SW480 (cell line): ENCODE results near the gene NTSR1.

ENCODE experiments used
- DNase-seq: peaks from one replicate; pipeline ENCODE4 v3.0.0-alpha.2; 2016; ENCODE audit warnings: low spot score

The NTSR1 gene

GRCh38 chr20:62709537-62709905 is 885 bp downstream of the NTSR1 start:
- DNase-seq, result peak; percentile 69

GRCh38 chr20:62710221-62710885 is 1.7 kb downstream of the NTSR1 start:
- no peak for DNase-seq

- peak; percentile 94 for DNase-seq
Measured at GRCh38 chr20:62710886-62711702, 2.5 kb downstream of the NTSR1 start.

- DNase-seq, result peak; percentile 74
Measured at GRCh38 chr20:62711703-62712101, 3.1 kb downstream of the NTSR1 start.

GRCh38 chr20:62712606-62713005 is 4.0 kb downstream of the NTSR1 start:
- DNase-seq, result no peak

GRCh38 chr20:62714006-62714405 is 5.4 kb downstream of the NTSR1 start:
- no peak for DNase-seq

- no peak for DNase-seq
Measured at GRCh38 chr20:62714799-62715198, 6.2 kb downstream of the NTSR1 start.

GRCh38 chr20:62715201-62715600 is 6.6 kb downstream of the NTSR1 start:
- DNase-seq, result no peak

GRCh38 chr20:62716198-62716940 is 7.7 kb downstream of the NTSR1 start:
- no peak for DNase-seq

GRCh38 chr20:62716941-62717310 is 8.3 kb downstream of the NTSR1 start:
- DNase-seq, result no peak

- DNase-seq, result no peak
Measured at GRCh38 chr20:62717933-62718332, 9.3 kb downstream of the NTSR1 start.

GRCh38 chr20:62718546-62718945 is 9.9 kb downstream of the NTSR1 start:
- DNase-seq, result no peak

- DNase-seq, result no peak
Measured at GRCh38 chr20:62719250-62719935, 10.8 kb downstream of the NTSR1 start.

GRCh38 chr20:62721511-62722370 is 13.1 kb downstream of the NTSR1 start:
- peak; percentile 21 for DNase-seq

GRCh38 chr20:62722627-62723026 is 14.0 kb downstream of the NTSR1 start:
- DNase-seq, result no peak

GRCh38 chr20:62723351-62723750 is 14.7 kb downstream of the NTSR1 start:
- DNase-seq, result no peak

GRCh38 chr20:62723768-62724450 is 15.3 kb downstream of the NTSR1 start:
- DNase-seq, result no peak

- DNase-seq, result no peak
Measured at GRCh38 chr20:62724692-62725595, 16.3 kb downstream of the NTSR1 start.

GRCh38 chr20:62725596-62726268 is 17.1 kb downstream of the NTSR1 start:
- no peak for DNase-seq
